Ishikawa (cell line): ENCODE results near the gene MELTF.

Experiments used
- CEBPB ChIP-seq: IDR thresholded peaks from 2 replicates; pipeline ENCODE4 v1.6.1; 2012
- CREB1 ChIP-seq: IDR thresholded peaks from 2 replicates; pipeline ENCODE4 v1.6.1; 2012; ENCODE audit warnings: low read depth
- EGR1 ChIP-seq: IDR thresholded peaks from 2 replicates; pipeline ENCODE4 v1.6.1; 2012
- EP300 ChIP-seq: IDR thresholded peaks from 2 replicates; pipeline ENCODE4 v1.6.1; 2012; ENCODE audit warnings: borderline replicate concordance
- FOXM1 ChIP-seq: IDR thresholded peaks from 2 replicates; pipeline ENCODE4 v1.6.1; 2012; ENCODE audit warnings: low read depth, borderline replicate concordance
- NFIC ChIP-seq: IDR thresholded peaks from 2 replicates; pipeline ENCODE4 v1.6.1; 2012
- RAD21 ChIP-seq: IDR thresholded peaks from 2 replicates; pipeline ENCODE4 v1.6.1; 2012; ENCODE audit warnings: low read depth
- TAF1 ChIP-seq: IDR thresholded peaks from 2 replicates; pipeline ENCODE4 v1.6.1; 2012; ENCODE audit warnings: low read depth, mild to moderate bottlenecking
- TCF12 ChIP-seq: IDR thresholded peaks from 2 replicates; pipeline ENCODE4 v1.6.1; 2012; ENCODE audit warnings: low read depth
- TEAD4 ChIP-seq: IDR thresholded peaks from 2 replicates; pipeline ENCODE4 v1.6.1; 2012
- YY1 ChIP-seq: IDR thresholded peaks from 2 replicates; pipeline ENCODE4 v1.6.1; 2012; ENCODE audit warnings: low read depth
- ZBTB7A ChIP-seq: IDR thresholded peaks from 2 replicates; pipeline ENCODE4 v1.6.1; 2012; ENCODE audit warnings: low read depth
- TF ChIP-seq, protein P1 (sequence below): IDR thresholded peaks from 2 replicates; pipeline ENCODE4 v1.6.1; 2012; ENCODE audit warnings: low read depth, mild to moderate bottlenecking
- TF ChIP-seq, protein P2 (sequence below): IDR thresholded peaks from 2 replicates; pipeline ENCODE4 v1.6.1; 2012
- TF ChIP-seq, protein P3 (sequence below): IDR thresholded peaks from 2 replicates; pipeline ENCODE4 v1.6.1; 2012

The MELTF gene

DNA sequence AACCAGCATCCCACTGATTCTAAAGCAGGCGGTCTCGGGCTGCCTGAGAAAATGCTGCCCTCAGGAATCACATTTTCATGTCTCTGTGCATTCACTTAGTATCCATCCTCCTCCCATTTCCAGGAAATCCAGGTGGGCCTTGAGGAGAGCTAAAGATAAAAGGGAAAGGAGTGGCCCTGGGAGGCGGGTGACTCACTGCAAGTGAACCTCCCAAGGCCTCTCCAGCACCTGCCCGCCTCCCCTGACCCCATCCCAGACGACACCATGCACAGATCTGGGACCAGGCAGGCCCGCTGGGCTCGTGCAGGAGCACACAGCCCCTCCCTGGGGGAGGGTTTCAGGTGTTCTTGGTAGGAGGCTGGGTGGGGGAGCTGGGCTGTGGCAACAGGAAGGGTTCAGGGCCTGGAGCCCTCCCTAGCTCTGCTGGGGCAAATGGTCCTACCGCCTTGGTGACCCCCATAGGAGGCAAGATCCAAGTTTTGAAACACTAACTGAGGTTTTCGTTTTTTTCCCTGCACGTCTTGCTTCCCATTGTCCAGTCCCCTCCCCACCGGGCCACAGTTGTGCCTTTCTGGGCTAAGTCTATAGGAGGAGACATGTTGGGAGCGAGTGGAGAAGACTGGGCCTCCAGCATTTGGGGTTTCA is 22.2 kb downstream of the MELTF start:
- TF ChIP-seq RAD21 (no peak), FOXM1 (no peak), EGR1 (no peak), CEBPB (no peak), ZBTB7A (no peak), NFIC (no peak), CREB1 (no peak), TEAD4 (no peak), YY1 (no peak), TAF1 (no peak), TCF12 (no peak)
- TF ChIP-seq, protein P1, sequence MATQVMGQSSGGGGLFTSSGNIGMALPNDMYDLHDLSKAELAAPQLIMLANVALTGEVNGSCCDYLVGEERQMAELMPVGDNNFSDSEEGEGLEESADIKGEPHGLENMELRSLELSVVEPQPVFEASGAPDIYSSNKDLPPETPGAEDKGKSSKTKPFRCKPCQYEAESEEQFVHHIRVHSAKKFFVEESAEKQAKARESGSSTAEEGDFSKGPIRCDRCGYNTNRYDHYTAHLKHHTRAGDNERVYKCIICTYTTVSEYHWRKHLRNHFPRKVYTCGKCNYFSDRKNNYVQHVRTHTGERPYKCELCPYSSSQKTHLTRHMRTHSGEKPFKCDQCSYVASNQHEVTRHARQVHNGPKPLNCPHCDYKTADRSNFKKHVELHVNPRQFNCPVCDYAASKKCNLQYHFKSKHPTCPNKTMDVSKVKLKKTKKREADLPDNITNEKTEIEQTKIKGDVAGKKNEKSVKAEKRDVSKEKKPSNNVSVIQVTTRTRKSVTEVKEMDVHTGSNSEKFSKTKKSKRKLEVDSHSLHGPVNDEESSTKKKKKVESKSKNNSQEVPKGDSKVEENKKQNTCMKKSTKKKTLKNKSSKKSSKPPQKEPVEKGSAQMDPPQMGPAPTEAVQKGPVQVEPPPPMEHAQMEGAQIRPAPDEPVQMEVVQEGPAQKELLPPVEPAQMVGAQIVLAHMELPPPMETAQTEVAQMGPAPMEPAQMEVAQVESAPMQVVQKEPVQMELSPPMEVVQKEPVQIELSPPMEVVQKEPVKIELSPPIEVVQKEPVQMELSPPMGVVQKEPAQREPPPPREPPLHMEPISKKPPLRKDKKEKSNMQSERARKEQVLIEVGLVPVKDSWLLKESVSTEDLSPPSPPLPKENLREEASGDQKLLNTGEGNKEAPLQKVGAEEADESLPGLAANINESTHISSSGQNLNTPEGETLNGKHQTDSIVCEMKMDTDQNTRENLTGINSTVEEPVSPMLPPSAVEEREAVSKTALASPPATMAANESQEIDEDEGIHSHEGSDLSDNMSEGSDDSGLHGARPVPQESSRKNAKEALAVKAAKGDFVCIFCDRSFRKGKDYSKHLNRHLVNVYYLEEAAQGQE = no peak
- TF ChIP-seq, protein P2, sequence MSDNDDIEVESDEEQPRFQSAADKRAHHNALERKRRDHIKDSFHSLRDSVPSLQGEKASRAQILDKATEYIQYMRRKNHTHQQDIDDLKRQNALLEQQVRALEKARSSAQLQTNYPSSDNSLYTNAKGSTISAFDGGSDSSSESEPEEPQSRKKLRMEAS = no peak

DNA sequence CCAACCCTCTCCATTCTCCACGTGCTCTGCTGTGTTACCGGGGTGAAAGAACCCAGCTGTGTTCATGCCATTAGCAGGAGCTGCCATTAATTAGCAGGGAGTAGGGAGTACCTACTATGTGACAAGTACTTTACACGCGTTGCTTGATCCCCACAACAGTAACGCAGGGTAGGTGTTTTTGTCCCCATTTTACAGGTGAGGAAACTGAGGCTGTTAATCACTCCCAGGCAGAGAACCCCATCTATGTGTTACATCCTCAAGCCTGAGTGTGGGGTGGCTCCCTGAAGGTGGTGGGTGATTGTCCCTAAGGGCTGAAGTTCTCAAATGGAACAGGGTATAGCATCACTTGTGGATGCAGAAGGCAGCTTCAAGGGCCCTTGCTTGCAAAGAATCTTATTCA is 22.8 kb downstream of the MELTF start:
- TF ChIP-seq EP300 (no peak), CEBPB (no peak), ZBTB7A (no peak), YY1 (no peak), RAD21 (no peak), EGR1 (no peak)
- TF ChIP-seq, protein P2 = no peak

DNA sequence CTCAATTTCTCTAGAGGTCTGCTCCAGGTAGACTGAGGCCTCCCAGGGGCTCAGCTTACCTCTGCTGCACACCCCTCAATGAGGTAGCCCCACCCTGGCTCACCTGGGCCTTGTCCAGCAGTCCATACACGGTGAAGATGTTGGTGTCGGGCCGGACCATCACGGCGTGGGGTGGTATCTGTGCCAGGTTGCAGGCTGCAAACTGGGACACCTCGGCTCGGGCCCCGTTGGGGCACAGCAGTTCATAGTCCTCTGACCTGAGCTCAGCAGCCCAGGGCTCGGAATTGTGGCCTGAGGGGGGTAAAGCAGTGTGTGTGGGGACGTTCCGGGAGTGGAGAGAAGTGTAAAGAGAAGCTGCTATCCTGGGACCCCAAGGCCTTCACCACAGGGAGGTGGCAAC is 23.2 kb downstream of the MELTF start:
- TF ChIP-seq EP300 = no peak
- TF ChIP-seq ZBTB7A = no peak
- TF ChIP-seq TEAD4 = no peak
- TF ChIP-seq, protein P2 = no peak
- TF ChIP-seq TCF12 = no peak
- TF ChIP-seq YY1 = no peak
- TF ChIP-seq, protein P1 = no peak
- no peak for TF ChIP-seq NFIC
- no peak for TF ChIP-seq RAD21
- TF ChIP-seq FOXM1 = no peak

DNA sequence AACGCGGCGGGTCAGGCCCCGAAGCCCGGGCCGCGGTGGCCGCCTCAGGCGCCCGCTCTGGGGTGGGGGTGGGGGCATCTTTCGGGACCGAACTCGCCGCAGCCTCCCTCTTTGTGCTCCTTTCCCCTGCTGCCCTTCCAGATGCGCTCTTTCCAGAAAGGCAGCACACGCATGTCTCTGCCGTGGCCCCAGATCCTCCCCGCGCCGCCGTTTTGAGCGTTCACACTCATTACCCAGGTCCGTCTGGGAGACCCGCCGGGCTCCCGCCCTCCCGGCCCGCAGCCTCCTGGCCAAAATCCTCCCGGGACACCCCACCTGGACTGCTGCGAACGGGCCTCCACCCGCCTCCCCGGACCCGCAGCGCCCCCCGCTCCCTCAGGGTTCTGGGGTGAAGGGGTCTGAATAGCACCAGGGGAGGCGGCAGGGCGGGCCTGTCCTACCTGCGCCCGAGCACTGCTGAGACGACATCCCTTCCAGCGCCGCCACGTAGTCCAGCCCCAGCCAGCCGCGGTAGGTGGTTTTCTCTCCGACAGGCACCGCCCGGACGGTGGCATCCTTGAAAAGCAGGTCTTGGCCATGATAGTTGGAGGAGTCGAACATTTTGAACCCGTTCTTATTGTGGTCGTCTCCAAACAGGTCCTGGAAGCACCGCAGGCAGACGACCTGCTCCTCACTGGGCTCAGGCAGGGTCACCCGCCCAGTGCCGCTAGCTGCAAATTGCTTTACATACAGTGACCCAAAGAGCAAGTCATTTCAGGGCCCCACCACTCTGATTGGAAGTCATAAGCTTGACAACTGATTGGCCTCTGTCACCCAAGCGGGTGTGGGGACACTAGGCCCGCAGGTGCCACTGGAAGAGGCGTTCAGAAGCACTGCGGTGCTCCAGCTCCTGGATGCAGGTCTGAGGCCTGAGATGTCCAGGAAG is 25.9 kb downstream of the MELTF start:
- TF ChIP-seq YY1 (no peak), ZBTB7A (0 out of 2 replicates have a peak, but pooled peaks have one; percentile 16)

DNA sequence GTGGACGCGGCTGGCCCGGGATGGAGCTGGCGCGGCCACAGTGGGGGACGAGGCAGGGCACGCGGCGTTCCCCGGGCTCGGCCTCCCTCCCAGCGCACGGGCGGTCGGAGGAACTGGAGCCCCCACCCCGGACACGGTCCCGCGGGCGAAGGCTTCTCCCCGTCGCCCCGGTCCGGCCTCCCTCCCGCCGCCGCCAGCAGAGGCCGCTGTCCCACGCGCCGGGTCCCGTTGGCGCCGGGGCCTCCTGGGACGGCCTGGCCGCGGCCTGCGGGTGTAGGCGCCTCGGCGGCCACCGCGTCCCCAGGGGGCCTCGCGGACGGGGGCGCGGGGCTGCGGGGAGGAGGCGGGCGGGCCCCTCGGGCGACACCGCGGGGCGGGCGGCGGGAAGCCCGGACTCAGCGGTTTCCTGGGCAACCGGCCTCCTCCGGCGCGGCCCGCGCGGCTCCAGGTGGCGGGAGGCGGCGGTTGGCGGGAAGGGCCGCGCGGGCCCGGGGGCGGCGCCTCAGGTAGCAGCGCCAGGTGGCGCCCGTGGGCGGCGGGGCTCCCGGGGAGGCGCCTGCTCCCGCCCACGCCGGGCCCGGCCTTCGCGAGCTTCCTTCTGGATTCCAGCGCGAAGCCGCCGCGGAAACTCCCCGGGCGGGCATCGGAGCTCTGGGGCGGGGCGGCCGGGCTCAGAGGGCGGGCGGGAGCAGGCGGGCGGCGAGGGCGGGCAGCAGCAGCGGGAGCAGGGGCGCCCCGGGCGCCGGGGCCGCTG is 26.7 kb downstream of the MELTF start:
- TF ChIP-seq, protein P2 = peak; percentile 23; the same call in 1 of the 2 replicates
- TF ChIP-seq CEBPB (no peak), ZBTB7A (peak; percentile 62; the same call in 1 of the 2 replicates), RAD21 (peak; percentile 68; the same call in 1 of the 2 replicates), EGR1 (peak; percentile 98), TCF12 (no peak), TAF1 (no peak; the same call in none of the 2 replicates)
- TF ChIP-seq, protein P3, sequence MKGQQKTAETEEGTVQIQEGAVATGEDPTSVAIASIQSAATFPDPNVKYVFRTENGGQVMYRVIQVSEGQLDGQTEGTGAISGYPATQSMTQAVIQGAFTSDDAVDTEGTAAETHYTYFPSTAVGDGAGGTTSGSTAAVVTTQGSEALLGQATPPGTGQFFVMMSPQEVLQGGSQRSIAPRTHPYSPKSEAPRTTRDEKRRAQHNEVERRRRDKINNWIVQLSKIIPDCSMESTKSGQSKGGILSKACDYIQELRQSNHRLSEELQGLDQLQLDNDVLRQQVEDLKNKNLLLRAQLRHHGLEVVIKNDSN = no peak
